HepG2 (cell line): ENCODE data around the gene ACSS1. TPM values are rescaled to one million over a fixed set of nuclear protein-coding genes. Genes with fewer than 3 reads are reported as not detected.

ENCODE experiments used
- CCDC6 ChIP-seq: sonication (generic); formaldehyde crosslinking; IDR thresholded peaks from 2 replicates; pipeline ENCODE4 v1.8.1; 2022; ENCODE audit warnings: mild to moderate bottlenecking, missing genetic modification reagents, moderate library complexity
- FOXA1 ChIP-seq, 2 experiments: fragments of 450-650 bp in 1 of 2; sonication (generic) in 1 of 2; formaldehyde crosslinking in 1 of 2; IDR thresholded peaks; 2 replicates each; pipeline versions ENCODE4 v1.4.0 to v1.6.1; 2016 to 2020; ENCODE audit warnings: missing genetic modification reagents in 1 of 2
- NBN ChIP-seq: fragments of 450-650 bp; conservative IDR thresholded peaks from 2 replicates; pipeline ENCODE4 v1.6.1; 2017
- POLR2AphosphoS2 ChIP-seq: IDR thresholded peaks from 2 replicates; pipeline ENCODE4 v1.6.1; 2011; ENCODE audit warnings: low read depth, low read length, improper control_type of control experiment
- SP2 ChIP-seq: sonication (generic); formaldehyde crosslinking; IDR thresholded peaks from 2 replicates; pipeline ENCODE4 v1.5.1; 2020; ENCODE audit warnings: mild to moderate bottlenecking, missing genetic modification reagents
- STAG1 ChIP-seq: sonication (generic); formaldehyde crosslinking; IDR thresholded peaks from 2 replicates; pipeline ENCODE4 v1.4.0; 2020; ENCODE audit warnings: missing genetic modification reagents
- ZNF264 ChIP-seq: sonication (generic); formaldehyde crosslinking; IDR thresholded peaks from 2 replicates; pipeline ENCODE4 v1.4.0; 2020; ENCODE audit warnings: missing genetic modification reagents
- ZNF577 ChIP-seq: sonication (generic); formaldehyde crosslinking; IDR thresholded peaks from 2 replicates; pipeline ENCODE4 v1.4.0; 2020; ENCODE audit warnings: mild to moderate bottlenecking, low read depth, missing genetic modification reagents, borderline replicate concordance
- ZNF605 ChIP-seq: sonication (generic); formaldehyde crosslinking; IDR thresholded peaks from 2 replicates; pipeline ENCODE4 v1.8.0; 2022; ENCODE audit warnings: mild to moderate bottlenecking, missing genetic modification reagents
- ZNF761 ChIP-seq: sonication (generic); formaldehyde crosslinking; conservative IDR thresholded peaks from 2 replicates; pipeline ENCODE4 v1.4.0; 2020; ENCODE audit warnings: mild to moderate bottlenecking, missing genetic modification reagents
- polyA plus RNA-seq, 8 experiments: library from polyadenylated mRNA; depleted of rRNA in 3 of 8; stranded (reverse) in 7 of 8; unstranded in 1 of 8; fragments of >200 nt; fragmentation: Illumina TruSeq in 4 of 8; extraction: Trizol in 4 of 8; gene quantifications; 2 replicates each; pipeline versions ENCODE4 v1.2.1 to v1.2.3, GENCODE V29; 2011 to 2016; ENCODE audit warnings: low read depth in 4 of 8, missing spikeins in 1 of 8, mixed read lengths in 1 of 8; ENCODE audit not compliant: insufficient read depth in 1 of 8
- total RNA-seq, 5 experiments: library from RNA; depleted of rRNA; stranded (reverse); fragments of >200 nt; fragmentation: Illumina TruSeq; extraction: Trizol; gene quantifications; 2 replicates each; pipeline ENCODE4 v1.2.3, GENCODE V29; 2016; ENCODE audit warnings: low read depth in 1 of 5
- TF ChIP-seq, protein P1 (sequence below): IDR thresholded peaks from 2 replicates; pipeline ENCODE4 v1.6.1; 2016; ENCODE audit warnings: low read depth, missing genetic modification reagents, missing compliant biosample characterization
- TF ChIP-seq, protein P2 (sequence below): sonication (generic); formaldehyde crosslinking; IDR thresholded peaks from 2 replicates; pipeline ENCODE4 v1.8.0; 2022; ENCODE audit warnings: low read depth, missing genetic modification reagents
- TF ChIP-seq, protein P3 (sequence below): sonication (generic); formaldehyde crosslinking; IDR thresholded peaks from 2 replicates; pipeline ENCODE4 v1.8.0; 2022; ENCODE audit warnings: mild to moderate bottlenecking, missing genetic modification reagents, moderate library complexity
- TF ChIP-seq, protein P4 (sequence below): IDR thresholded peaks from 2 replicates; pipeline ENCODE4 v1.6.1; 2016; ENCODE audit warnings: low read depth
- TF ChIP-seq, protein P5 (sequence below): sonication (generic); formaldehyde crosslinking; IDR thresholded peaks from 2 replicates; pipeline ENCODE4 v1.5.0; 2020; ENCODE audit warnings: missing genetic modification reagents

Gene ACSS1
- total and polyA plus RNA-seq, 2 of the 13 experiments (the other 11 are each of a cell fraction or from before 2014, with no cell fraction given) = 15.2 to 41.6 TPM

DNA sequence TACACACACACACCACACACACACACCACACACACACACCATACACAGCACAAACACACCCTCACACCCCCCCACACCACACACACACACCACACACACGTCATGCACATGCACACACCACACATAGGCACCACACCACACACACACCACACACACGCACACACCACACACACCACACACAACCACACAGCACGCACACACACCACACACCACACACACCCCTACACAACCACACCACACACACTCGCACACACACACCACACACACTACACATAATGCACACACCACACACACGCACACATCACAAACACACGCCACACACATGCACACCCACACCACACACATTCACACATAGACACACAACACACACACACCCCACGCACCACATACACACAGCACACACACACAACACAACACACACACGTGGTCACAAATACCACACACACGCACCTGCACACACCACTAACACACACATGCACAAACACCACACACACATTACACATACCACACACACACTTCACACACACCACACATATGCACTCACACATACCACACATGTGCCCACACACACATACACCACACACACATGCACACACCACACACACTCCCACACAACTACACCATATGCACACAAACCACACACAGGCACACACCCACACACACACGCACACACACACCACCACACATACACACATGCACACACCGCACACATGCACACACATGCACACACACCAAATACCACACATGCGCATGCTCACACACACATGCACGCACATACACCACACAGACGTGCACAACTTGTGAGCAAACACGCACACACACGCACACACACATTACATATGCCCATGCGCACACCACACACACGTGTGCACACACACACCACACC lies 9.4 kb upstream of the ACSS1 start (continued):
- TF ChIP-seq, protein P1, sequence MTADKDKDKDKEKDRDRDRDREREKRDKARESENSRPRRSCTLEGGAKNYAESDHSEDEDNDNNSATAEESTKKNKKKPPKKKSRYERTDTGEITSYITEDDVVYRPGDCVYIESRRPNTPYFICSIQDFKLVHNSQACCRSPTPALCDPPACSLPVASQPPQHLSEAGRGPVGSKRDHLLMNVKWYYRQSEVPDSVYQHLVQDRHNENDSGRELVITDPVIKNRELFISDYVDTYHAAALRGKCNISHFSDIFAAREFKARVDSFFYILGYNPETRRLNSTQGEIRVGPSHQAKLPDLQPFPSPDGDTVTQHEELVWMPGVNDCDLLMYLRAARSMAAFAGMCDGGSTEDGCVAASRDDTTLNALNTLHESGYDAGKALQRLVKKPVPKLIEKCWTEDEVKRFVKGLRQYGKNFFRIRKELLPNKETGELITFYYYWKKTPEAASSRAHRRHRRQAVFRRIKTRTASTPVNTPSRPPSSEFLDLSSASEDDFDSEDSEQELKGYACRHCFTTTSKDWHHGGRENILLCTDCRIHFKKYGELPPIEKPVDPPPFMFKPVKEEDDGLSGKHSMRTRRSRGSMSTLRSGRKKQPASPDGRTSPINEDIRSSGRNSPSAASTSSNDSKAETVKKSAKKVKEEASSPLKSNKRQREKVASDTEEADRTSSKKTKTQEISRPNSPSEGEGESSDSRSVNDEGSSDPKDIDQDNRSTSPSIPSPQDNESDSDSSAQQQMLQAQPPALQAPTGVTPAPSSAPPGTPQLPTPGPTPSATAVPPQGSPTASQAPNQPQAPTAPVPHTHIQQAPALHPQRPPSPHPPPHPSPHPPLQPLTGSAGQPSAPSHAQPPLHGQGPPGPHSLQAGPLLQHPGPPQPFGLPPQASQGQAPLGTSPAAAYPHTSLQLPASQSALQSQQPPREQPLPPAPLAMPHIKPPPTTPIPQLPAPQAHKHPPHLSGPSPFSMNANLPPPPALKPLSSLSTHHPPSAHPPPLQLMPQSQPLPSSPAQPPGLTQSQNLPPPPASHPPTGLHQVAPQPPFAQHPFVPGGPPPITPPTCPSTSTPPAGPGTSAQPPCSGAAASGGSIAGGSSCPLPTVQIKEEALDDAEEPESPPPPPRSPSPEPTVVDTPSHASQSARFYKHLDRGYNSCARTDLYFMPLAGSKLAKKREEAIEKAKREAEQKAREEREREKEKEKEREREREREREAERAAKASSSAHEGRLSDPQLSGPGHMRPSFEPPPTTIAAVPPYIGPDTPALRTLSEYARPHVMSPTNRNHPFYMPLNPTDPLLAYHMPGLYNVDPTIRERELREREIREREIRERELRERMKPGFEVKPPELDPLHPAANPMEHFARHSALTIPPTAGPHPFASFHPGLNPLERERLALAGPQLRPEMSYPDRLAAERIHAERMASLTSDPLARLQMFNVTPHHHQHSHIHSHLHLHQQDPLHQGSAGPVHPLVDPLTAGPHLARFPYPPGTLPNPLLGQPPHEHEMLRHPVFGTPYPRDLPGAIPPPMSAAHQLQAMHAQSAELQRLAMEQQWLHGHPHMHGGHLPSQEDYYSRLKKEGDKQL = no peak
- TF ChIP-seq ZNF577 (CRISPR knock-in tag) (no peak), ZNF761 (no peak), ZNF264 (CRISPR knock-in tag) (no peak), POLR2AphosphoS2 (no peak), SP2 (CRISPR knock-in tag) (no peak), NBN (peak; percentile 84; the same call in 1 of the 2 replicates), FOXA1 (IDR thresholded peaks at IDR 0.05) (peak; percentile 32; the same call in 1 of the 2 replicates), FOXA1 (CRISPR knock-in tag; IDR thresholded peaks at IDR 0.05) (no peak), STAG1 (CRISPR knock-in tag) (no peak), ZNF605 (CRISPR knock-in tag) (no peak), CCDC6 (CRISPR knock-in tag) (no peak)
- TF ChIP-seq, protein P2, sequence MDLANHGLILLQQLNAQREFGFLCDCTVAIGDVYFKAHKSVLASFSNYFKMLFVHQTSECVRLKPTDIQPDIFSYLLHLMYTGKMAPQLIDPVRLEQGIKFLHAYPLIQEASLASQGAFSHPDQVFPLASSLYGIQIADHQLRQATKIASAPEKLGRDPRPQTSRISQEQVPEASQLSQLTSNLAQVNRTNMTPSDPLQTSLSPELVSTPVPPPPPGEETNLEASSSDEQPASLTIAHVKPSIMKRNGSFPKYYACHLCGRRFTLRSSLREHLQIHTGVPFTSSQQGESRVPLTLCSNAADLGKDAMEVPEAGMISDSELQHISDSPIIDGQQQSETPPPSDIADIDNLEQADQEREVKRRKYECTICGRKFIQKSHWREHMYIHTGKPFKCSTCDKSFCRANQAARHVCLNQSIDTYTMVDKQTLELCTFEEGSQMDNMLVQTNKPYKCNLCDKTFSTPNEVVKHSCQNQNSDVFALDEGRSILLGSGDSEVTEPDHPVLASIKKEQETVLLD (CRISPR knock-in tag) = 0 out of 2 replicates have a peak, but pooled peaks have one; percentile 20
- TF ChIP-seq, protein P3, sequence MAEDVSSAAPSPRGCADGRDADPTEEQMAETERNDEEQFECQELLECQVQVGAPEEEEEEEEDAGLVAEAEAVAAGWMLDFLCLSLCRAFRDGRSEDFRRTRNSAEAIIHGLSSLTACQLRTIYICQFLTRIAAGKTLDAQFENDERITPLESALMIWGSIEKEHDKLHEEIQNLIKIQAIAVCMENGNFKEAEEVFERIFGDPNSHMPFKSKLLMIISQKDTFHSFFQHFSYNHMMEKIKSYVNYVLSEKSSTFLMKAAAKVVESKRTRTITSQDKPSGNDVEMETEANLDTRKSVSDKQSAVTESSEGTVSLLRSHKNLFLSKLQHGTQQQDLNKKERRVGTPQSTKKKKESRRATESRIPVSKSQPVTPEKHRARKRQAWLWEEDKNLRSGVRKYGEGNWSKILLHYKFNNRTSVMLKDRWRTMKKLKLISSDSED = no peak; the same call in 1 of the 2 replicates
- TF ChIP-seq, protein P4, sequence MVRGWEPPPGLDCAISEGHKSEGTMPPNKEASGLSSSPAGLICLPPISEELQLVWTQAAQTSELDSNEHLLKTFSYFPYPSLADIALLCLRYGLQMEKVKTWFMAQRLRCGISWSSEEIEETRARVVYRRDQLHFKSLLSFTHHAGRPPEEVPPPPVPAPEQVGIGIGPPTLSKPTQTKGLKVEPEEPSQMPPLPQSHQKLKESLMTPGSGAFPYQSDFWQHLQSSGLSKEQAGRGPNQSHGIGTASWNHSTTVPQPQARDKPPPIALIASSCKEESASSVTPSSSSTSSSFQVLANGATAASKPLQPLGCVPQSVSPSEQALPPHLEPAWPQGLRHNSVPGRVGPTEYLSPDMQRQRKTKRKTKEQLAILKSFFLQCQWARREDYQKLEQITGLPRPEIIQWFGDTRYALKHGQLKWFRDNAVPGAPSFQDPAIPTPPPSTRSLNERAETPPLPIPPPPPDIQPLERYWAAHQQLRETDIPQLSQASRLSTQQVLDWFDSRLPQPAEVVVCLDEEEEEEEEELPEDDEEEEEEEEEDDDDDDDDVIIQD (CRISPR knock-in tag) = no peak
- TF ChIP-seq, protein P5, sequence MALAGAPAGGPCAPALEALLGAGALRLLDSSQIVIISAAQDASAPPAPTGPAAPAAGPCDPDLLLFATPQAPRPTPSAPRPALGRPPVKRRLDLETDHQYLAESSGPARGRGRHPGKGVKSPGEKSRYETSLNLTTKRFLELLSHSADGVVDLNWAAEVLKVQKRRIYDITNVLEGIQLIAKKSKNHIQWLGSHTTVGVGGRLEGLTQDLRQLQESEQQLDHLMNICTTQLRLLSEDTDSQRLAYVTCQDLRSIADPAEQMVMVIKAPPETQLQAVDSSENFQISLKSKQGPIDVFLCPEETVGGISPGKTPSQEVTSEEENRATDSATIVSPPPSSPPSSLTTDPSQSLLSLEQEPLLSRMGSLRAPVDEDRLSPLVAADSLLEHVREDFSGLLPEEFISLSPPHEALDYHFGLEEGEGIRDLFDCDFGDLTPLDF (CRISPR knock-in tag) = no peak
